PFSK-1 (cell line): ENCODE data around the gene MCRIP2.

Source experiments
- POLR2AphosphoS5 ChIP-seq: IDR thresholded peaks from 2 replicates; pipeline ENCODE4 v1.6.1; 2012; ENCODE audit warnings: low read depth, mild to moderate bottlenecking, control low read depth, low read length, moderate library complexity
- SIN3A ChIP-seq: IDR thresholded peaks from 2 replicates; pipeline ENCODE4 v1.6.1; 2012; ENCODE audit warnings: mild to moderate bottlenecking, low read length, moderate library complexity, borderline replicate concordance; ENCODE audit not compliant: insufficient read depth
- TAF1 ChIP-seq: IDR thresholded peaks from 2 replicates; pipeline ENCODE4 v1.6.1; 2012; ENCODE audit warnings: low read length, control low read depth, borderline replicate concordance; ENCODE audit not compliant: insufficient read depth

DNA sequence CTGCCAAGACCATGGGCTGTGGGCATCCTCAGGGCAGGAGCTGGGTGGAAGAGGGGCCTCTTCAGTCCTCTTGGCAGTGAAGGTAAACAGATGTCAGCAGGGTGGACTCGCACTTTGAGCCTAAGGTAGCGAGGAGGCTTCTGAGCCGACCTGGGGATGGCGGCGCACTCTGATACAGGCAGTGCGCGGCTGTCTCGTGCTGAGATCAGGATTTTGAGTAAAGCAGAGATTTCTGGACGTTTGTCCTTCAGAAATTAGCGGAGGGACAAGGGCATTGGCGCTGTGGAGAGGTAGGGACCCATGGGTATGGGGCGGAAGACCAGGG is 44.9 kb upstream of the MCRIP2 start:
- TF ChIP-seq SIN3A = no peak
- TF ChIP-seq TAF1 = no peak
- no peak for TF ChIP-seq POLR2AphosphoS5
